ENCODE data around the gene IL17B.

Gene IL17B

DNA sequence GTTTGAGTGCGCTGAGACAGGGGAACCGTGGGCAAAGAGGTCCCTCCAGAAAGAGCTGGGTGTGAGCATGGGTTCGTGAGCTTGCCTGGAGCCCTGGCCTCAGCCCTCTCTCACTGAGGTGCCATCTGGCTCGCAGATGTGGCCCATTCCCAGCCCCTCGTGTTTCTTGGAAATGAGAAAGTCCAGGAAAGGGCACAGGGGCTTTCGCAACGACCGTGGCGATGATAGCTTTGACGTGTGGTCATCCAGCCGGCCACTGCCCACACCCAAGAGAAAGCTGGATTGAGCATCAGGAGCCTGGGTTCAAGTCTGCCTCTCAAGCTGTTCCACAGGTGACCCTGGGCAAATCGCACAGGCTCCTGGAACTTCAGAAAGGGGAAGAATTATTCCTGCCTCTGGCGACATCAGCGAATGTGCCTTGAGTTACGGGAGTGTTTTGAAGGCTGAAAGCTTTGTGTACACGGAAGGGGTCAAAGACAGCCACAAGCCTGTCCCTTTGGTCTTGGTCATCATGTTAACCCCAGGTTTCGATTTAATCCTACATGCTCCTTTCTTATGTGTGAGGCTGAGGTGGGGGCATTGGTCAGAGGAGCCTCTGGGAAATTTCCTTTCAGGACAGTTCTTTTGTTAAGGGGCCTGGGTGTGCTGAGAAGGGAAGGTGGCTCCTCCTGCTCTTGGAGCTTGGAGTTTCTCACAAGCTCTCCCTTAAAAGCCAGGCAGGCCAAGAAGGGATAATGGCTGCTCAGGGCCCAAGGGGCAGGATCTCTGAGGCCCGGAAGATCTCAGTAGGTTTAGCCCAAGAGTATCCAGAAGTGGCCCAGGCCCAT, 41.7 kb upstream of the IL17B start:
- no peak for TF ChIP-seq JUND (IDR thresholded peaks at IDR 0.05; ENCODE audit: low read depth)
- in situ Hi-C loops (cut with HindIII; ENCODE audit: low pct_unique_long_range_greater_than_20kb, low sequenced_read_pairs) = no loop called here
- no peak for DNase-seq (ENCODE audit: low read depth in 1 of 2, low spot score in 1 of 2)

DNA sequence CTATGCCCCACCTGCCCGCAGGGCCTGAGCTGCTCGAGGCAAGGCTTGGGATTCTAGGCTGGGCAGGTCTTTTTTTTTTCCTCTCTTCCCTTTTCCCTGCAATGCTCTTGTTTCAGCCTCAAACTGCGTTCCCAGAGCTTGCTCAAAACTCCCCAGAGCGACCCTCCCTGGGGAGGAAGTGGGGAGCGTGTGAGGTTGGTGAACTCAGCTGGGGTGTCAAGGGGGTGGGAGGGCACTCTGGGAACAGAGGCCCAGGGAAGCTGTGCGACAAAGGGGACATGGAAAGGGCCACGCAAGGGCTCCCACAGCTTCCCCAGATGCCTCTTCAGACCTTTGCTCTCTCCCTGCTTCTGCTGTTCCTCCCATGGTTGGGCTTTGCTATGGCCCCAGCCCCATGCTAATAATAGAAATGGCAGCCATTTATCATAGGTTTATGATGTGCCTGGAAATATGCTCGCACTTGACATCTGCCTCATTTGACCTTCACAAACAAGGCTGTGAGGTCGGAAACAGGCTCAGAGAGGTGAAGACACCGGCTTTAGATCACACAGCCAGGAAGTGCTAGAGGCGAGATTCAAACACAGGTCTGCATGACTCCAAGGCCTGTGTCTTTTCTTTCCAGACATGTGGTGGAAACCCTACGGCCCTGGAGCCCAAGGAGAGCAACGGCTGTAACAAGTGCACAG, 40.9 kb upstream of the IL17B start:
- DNase-seq (ENCODE audit: low read depth in 1 of 2, low spot score in 1 of 2) = no peak
- TF ChIP-seq JUND (IDR thresholded peaks at IDR 0.05; ENCODE audit: low read depth) = no peak
- in situ Hi-C loops (cut with HindIII; ENCODE audit: low pct_unique_long_range_greater_than_20kb, low sequenced_read_pairs) = no loop called here

DNA sequence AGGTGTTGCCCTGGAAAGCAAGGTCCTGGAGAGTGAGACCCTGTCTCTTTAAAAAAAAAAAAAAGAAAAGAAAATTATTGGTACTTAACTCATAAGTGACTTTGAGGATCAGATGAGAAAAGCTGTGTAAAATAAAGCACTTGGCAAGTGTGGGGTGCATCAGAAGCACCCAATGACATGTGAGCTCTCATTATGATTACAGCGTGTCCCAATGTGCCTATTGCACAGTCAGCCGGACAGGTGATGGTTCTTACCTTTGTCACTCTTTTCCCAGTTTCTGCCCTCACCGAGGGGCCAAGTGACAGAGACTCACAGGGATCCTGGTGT, 40.4 kb upstream of the IL17B start:
- TF ChIP-seq JUND (IDR thresholded peaks at IDR 0.05; ENCODE audit: low read depth) = no peak
- no peak for DNase-seq (ENCODE audit: low read depth in 1 of 2, low spot score in 1 of 2)
- in situ Hi-C loops (cut with HindIII; ENCODE audit: low pct_unique_long_range_greater_than_20kb, low sequenced_read_pairs) = no loop called here

DNA sequence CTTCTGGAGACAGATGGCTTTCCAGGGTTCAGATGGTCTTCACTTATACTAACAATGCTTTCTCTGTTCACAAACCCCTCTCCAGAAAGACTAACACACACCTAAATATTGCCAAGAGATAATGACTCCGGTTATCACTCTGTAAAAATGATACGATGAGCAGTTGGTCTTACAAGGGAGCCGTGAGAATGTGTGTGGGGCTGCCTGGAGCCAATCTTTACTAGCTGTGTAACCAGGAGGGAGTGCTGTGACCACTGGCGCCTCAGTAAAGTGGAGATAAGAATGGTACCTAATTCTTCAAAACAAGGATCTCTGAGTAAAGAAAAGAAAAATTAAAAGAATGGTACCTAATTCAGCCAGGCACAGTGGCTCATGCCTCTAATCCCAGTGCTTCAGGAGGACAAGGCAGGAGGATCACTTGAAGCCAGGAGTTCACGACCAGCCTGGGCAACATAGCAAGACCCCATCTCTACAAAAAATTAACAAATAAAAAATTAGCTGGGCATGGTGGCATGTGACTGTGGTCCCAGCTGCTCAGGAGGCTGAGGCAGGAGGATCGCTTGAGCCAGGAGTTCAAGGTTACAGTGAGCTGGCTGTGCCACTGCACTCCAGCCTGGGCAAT, 39.9 kb upstream of the IL17B start:
- in situ Hi-C loops (cut with HindIII; ENCODE audit: low pct_unique_long_range_greater_than_20kb, low sequenced_read_pairs) = no loop called here
- DNase-seq (ENCODE audit: low read depth in 1 of 2, low spot score in 1 of 2) = no peak
- no peak for TF ChIP-seq JUND (IDR thresholded peaks at IDR 0.05; ENCODE audit: low read depth)

DNA sequence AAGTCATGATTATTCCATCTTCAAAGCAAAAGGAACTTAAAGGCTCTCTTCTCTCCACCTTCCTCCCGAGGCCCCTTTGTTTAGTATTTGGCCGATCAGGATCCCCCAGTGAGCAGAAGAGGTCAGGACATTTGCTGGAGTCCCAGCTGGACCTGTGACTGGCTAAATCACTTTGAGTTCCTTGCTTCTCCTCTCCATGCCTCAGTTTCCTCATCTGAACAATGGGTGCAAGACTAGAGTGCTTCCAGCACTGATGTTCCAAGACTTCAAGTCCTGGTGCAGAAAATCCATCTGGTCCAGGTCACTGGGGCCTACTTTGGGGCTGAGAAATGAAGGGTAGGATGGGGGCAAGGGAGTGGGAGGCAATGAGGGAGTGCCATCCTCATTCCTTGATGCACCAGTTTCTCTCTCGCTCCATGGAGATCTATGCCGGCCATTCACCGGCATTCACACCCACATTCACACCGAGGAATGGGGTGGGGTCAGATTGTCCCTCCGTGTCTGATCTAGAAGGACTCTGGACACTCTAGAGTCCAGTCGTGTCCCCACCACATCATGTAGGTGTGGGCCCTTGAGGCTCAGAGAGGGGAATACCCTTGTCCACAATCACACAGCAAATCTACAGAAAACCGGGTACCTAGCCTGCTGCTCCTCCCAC, 38.7 kb upstream of the IL17B start:
- in situ Hi-C loops (cut with HindIII; ENCODE audit: low pct_unique_long_range_greater_than_20kb, low sequenced_read_pairs) = no loop called here
- DNase-seq (ENCODE audit: low read depth in 1 of 2, low spot score in 1 of 2) = no peak
- no peak for TF ChIP-seq JUND (IDR thresholded peaks at IDR 0.05; ENCODE audit: low read depth)

DNA sequence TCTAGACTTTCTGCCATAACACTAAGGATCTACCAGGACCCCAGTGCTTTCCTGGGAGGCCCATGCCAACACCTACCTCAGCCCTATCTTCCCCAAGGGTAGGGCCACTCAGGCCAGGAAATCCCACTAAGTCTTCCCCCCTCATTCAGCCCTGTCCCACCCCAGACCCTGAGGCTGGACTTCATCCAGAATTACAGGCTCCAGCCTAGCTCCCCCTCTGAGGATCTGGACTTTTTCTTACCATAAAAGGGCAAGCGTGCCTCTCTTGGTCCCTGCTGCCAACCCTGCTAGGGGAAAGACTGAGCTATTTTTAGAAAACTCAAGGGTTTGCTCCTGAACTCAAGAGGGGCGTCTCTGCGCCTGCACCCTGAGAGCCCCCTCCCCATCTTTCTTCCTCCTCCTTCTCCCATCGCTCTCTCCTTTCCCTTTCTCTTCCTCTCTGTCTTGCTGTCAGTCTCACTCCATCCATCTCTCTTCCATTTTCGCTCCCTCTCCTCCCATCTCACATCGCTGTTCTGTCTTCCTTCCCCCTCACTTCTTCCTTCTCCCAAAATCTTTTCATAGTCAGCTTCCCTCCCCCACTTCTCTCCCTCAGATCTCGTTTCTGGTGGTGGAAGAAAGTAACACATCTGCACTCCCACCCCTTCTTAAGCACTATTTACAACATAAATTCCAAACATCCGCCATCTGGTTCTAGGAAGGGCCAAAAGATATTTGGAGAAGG, 38.1 kb upstream of the IL17B start:
- in situ Hi-C loops (cut with HindIII; ENCODE audit: low pct_unique_long_range_greater_than_20kb, low sequenced_read_pairs) = no loop called here
- no peak for TF ChIP-seq JUND (IDR thresholded peaks at IDR 0.05; ENCODE audit: low read depth)
- DNase-seq (ENCODE audit: low read depth in 1 of 2, low spot score in 1 of 2) = no peak

DNA sequence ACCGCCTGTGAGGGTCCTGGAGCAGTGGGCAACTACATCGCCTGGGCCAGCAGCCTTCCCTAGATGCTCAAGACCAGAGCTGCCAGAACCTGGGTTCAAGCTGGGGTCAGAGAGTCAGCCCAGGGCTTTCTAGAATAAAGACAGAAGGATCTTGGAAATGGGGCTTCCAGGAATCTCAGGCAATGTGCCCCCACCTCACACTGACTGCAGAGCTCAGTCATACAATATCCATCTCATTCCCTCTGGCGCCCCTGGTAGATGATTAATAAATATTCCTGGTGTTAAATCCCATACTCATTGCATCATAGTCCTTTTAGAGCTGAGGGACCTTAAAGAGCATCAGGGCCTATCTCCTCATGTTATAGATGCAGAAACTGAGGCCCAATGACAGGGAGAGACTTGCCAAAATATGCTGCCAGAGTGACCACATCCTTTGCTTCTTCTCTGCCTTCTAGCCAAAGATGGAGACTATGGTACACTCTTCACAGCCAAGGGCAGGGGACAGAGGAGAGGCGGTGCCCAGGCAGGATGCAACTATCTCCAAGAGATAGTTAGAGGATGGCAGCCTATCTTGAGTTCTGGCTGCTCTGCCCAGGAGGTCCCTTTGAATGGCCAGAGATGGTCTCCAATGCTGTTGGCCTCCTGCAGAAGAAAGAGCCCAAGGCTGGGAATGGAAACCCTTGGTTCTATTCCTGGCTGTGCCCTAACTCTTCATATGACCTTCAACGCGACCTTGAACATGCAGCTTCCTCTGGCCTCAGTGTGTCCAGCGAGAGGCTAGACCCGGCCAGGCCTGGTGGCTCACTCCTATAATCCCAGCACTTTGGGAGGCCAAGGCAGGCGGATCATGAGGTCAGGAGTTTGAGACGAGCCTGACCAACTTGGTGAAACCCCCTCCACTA, 36.2 kb upstream of the IL17B start:
- TF ChIP-seq JUND (IDR thresholded peaks at IDR 0.05; ENCODE audit: low read depth) = no peak
- in situ Hi-C loops (cut with HindIII; ENCODE audit: low pct_unique_long_range_greater_than_20kb, low sequenced_read_pairs) = no loop called here
- no peak for DNase-seq (ENCODE audit: low read depth in 1 of 2, low spot score in 1 of 2)

DNA sequence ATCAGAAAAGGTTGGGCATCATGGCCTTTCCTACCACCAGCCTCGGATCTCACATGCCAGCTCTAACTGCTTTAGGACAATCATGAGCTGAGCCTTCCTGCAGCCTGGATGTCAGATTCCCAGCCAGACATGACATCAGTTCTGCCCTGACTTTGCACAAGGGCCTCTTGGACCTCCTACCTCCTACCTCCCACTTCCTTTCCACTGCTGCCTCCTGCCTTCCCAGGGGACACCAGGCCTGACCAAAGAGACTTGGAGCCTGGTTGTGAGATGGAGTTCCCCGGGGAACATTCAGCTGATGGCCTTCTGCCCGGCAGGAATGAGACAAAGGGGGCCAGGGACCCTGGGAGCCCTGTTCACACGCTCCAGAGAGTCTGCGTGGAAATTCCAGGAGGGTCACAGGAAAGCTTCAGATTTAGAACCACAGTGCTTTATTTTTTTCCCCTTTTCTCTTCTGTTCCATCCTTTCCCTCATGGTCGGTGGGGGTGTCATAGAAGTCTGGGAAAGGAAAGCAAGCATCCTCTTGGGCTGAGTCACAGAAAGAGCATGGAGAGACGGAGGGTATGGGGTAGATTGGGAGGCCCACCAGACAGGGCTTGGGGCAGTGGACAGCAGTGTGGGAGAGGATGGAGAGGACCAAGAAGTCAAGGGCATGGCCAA, 35.4 kb upstream of the IL17B start:
- DNase-seq (ENCODE audit: low read depth in 1 of 2, low spot score in 1 of 2) = no peak
- in situ Hi-C loops (cut with HindIII; ENCODE audit: low pct_unique_long_range_greater_than_20kb, low sequenced_read_pairs) = no loop called here
- no peak for TF ChIP-seq JUND (IDR thresholded peaks at IDR 0.05; ENCODE audit: low read depth)

DNA sequence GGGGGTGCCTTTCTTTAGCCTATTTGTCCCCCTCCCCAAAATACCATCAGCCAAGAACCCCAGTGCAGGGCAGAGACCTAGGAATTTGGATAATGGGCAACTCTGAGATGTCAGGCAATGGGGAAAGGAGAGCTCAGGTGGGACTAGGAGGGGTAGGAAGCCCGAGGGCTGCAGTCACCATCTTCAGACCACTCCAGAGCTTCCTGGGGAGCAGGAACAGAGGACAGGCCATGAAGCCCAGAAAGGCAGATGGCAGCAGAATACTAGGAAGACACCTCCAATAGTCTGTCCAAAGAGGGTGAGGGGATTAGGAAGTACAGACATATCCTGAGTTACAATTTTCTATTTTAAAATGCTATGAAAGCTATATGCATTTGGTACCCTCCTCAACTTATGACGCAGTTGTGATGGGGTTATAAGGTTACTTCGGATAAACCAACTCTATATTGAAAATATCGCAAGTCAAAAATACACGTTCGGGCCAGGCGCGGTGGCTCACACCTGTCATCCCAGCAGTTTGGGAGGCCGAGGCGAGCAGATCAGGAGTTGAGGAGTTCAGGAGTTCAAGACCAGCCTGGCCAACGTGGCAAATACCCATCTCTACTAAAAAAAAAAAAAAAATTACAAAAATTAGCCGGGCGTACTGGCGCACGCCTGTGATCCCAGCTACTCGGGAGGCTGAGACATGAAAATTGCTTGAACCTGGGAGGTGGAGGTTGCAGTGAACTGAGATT, 34.6 kb upstream of the IL17B start:
- in situ Hi-C loops (cut with HindIII; ENCODE audit: low pct_unique_long_range_greater_than_20kb, low sequenced_read_pairs) = no loop called here
- TF ChIP-seq JUND (IDR thresholded peaks at IDR 0.05; ENCODE audit: low read depth) = no peak
- no peak for DNase-seq (ENCODE audit: low read depth in 1 of 2, low spot score in 1 of 2)

DNA sequence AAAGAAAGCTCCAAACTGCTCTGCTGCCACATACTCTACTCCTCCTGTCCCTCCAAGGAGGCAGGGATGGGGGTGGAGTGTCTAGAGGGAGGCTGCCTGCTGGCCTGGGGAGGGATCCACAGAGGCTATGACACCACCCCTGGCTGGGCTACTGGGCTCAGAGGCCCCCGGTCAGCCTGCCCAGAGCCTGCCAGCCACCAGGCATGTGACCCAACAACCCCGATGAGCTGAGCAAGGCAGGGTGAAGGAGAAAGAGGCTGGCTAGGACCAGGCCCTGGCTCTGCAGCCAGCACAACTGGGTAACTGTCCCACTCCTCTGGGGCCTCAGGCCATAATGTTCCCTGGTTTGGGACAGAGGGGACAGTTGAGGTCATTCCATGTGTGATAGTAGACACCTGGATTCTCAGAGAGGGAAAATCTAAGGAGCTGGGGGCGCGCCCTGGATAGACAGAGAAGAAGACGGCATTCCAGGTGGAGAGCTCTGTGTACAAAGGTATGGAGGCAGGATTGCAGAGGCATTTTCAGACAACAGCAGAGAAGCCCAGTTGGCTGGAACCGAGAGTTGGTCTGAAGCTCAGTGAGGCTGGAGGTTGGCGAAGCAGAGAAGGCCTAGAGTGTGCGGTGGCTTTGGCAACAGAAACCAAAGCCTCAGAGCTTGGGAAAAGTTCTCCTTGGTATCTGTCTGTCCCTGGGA, 33.8 kb upstream of the IL17B start:
- TF ChIP-seq JUND (IDR thresholded peaks at IDR 0.05; ENCODE audit: low read depth) = no peak
- in situ Hi-C loops (cut with HindIII; ENCODE audit: low pct_unique_long_range_greater_than_20kb, low sequenced_read_pairs) = no loop called here
- DNase-seq (ENCODE audit: low read depth in 1 of 2, low spot score in 1 of 2) = no peak

Measured in T47D (cell line).